SU-DHL-6 (cell line): ENCODE results near the gene BNC1.

Experiments used
- H2AFZ ChIP-seq: fragments of 200-600 bp; sonication (generic); 2 replicates; pipeline ENCODE4 v1.6.1; 2014; ENCODE audit warnings: low read depth, mild to moderate bottlenecking, moderate library complexity, mixed read lengths, antibody characterized with exemption, low read length; ENCODE audit not compliant: severe bottlenecking
- H3F3A ChIP-seq: fragments of 200-600 bp; shearing (Covaris generic); 2 replicates; pipeline ENCODE4 v1.6.0; 2016; ENCODE audit warnings: antibody characterized with exemption, mild to moderate bottlenecking; ENCODE audit not compliant: insufficient read depth
- H3K27ac ChIP-seq: fragments of 200-600 bp; sonication (generic); 2 replicates; pipeline ENCODE4 v1.5.1; 2016; ENCODE audit warnings: low read depth, mild to moderate bottlenecking, low read length, moderate library complexity, mixed read lengths
- H3K27me3 ChIP-seq: fragments of 200-600 bp; sonication (generic), shearing (Covaris generic); 2 replicates; pipeline ENCODE4 v1.6.0; 2014; ENCODE audit warnings: mild to moderate bottlenecking, low read length
- H3K36me3 ChIP-seq: fragments of 200-600 bp; sonication (generic); 2 replicates; pipeline ENCODE4 v1.6.1; 2014; ENCODE audit warnings: mild to moderate bottlenecking, low read length, mixed read lengths
- H3K4me2 ChIP-seq: fragments of 300-600, 200-600 bp; shearing (Covaris generic), sonication (generic); 2 replicates; pipeline ENCODE4 v1.6.0; 2014; ENCODE audit warnings: low read length, low read depth, mild to moderate bottlenecking; ENCODE audit not compliant: poor library complexity, severe bottlenecking
- H3K4me3 ChIP-seq: fragments of 200-600 bp; sonication (generic); 2 replicates; pipeline ENCODE4 v1.5.1; 2014; ENCODE audit warnings: antibody characterized with exemption, low read length, mild to moderate bottlenecking, mixed read lengths; ENCODE audit not compliant: insufficient read depth, poor library complexity, severe bottlenecking
- H3K79me2 ChIP-seq: fragments of 200-600 bp; sonication (generic); 2 replicates; pipeline ENCODE4 v1.6.1; 2014; ENCODE audit warnings: mild to moderate bottlenecking, low read length, moderate library complexity; ENCODE audit not compliant: insufficient read depth
- H3K9ac ChIP-seq: fragments of 200-600 bp; sonication (generic); 2 replicates; pipeline ENCODE4 v1.7.0; 2014; ENCODE audit warnings: mild to moderate bottlenecking, low read length
- H3K9me2 ChIP-seq: fragments of 200-600 bp; sonication (generic); replicated peaks from 2 replicates; pipeline ENCODE4 v1.6.1; 2014; ENCODE audit warnings: low read length; ENCODE audit not compliant: insufficient read depth
- H3K9me3 ChIP-seq: fragments of 200-600 bp; sonication (generic); 2 replicates; pipeline ENCODE4 v1.6.1; 2014; ENCODE audit warnings: low read length, mixed read lengths; ENCODE audit not compliant: insufficient read depth
- H4K20me1 ChIP-seq: fragments of 200-600 bp; sonication (generic); 2 replicates; pipeline ENCODE4 v1.6.1; 2014; ENCODE audit warnings: low read depth, mild to moderate bottlenecking, antibody characterized with exemption, low read length, moderate library complexity, mixed read lengths
- CTCF ChIP-seq: fragments of 200-600 bp; sonication (generic); IDR thresholded peaks from one replicate; pipeline ENCODE4 v1.5.1; 2017; ENCODE audit warnings: antibody characterized with exemption, mild to moderate bottlenecking, low read length, moderate library complexity; ENCODE audit not compliant: insufficient read depth, poor library complexity, severe bottlenecking
- EZH2phosphoT487 ChIP-seq: fragments of 200-600 bp; sonication (generic), shearing (Covaris generic); conservative IDR thresholded peaks from 2 replicates; pipeline ENCODE4 v1.6.1; 2018; ENCODE audit warnings: mild to moderate bottlenecking, antibody characterized with exemption, low read length, moderate library complexity, mixed read lengths

The BNC1 gene

GRCh38 chr15:83275412-83275811 lies 9.1 kb downstream of the BNC1 start:
- no peaks in the 10 kb centered on the region for H3K79me2 ChIP-seq
- no peak overlapping the region for H3K27ac ChIP-seq
- no peaks in the 10 kb centered on the region for H3K9me2 ChIP-seq
- H3K9ac ChIP-seq: no peak overlapping the region
- no peaks in the 10 kb centered on the region for H4K20me1 ChIP-seq
- H2AFZ ChIP-seq: no peak overlapping the region
- H3F3A ChIP-seq: no peaks in the 10 kb centered on the region
- no peaks in the 10 kb centered on the region for H3K27me3 ChIP-seq
- no peaks in the 10 kb centered on the region for H3K9me3 ChIP-seq
- no peaks in the 10 kb centered on the region for H3K36me3 ChIP-seq
- TF ChIP-seq EZH2phosphoT487 (no peak), CTCF (no peak)
- no peak overlapping the region for H3K4me3 ChIP-seq
- H3K4me2 ChIP-seq: no peak overlapping the region

GRCh38 chr15:83270176-83270575 lies 14.3 kb downstream of the BNC1 start:
- H4K20me1 ChIP-seq: no peaks in the 10 kb centered on the region
- no peak overlapping the region for H3K4me2 ChIP-seq

DNA sequence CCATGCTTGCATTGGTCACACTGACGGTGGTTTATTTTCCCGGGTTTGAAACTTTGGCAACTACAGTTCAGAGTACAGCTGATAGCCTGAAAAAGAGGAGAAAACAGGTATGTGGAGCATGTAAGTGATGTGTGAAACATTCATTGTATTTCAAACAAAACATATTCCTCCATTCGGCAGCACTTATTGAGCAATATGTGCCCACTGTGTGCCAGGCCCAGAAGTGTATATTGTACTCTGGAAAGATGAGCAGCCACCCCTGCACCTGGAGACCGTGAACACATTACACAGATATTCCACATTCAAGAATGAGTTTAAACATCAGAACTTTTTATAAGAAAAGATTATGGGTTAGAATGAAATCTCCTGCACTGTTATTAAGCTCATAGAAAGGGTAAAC lies 16.3 kb downstream of the BNC1 start:
- H3K4me2 ChIP-seq: no peak overlapping the region
- H3K79me2 ChIP-seq: no peaks in the 10 kb centered on the region
- H3F3A ChIP-seq: no peaks in the 10 kb centered on the region
- H3K9me3 ChIP-seq: no peaks in the 10 kb centered on the region
- H2AFZ ChIP-seq: no peak overlapping the region
- no peaks in the 10 kb centered on the region for H3K27me3 ChIP-seq
- no peak overlapping the region for H3K4me3 ChIP-seq
- no peaks in the 10 kb centered on the region for H4K20me1 ChIP-seq
- H3K36me3 ChIP-seq: no peaks in the 10 kb centered on the region
- no peak overlapping the region for H3K9ac ChIP-seq
- no peaks in the 10 kb centered on the region for H3K9me2 ChIP-seq
- no peak overlapping the region for H3K27ac ChIP-seq
- TF ChIP-seq EZH2phosphoT487 (no peak), CTCF (no peak)

More at GRCh38 chr15:83270176-83270575, 14.3 kb downstream of the BNC1 start:
- H3K9me3 ChIP-seq: no peaks in the 10 kb centered on the region
- H3K9me2 ChIP-seq: no peaks in the 10 kb centered on the region
- TF ChIP-seq EZH2phosphoT487: no peak
- TF ChIP-seq CTCF: no peak
- H2AFZ ChIP-seq: no peak overlapping the region
- H3K9ac ChIP-seq: no peak overlapping the region
- H3F3A ChIP-seq: no peaks in the 10 kb centered on the region
- no peak overlapping the region for H3K27ac ChIP-seq
- no peaks in the 10 kb centered on the region for H3K27me3 ChIP-seq
- no peaks in the 10 kb centered on the region for H3K36me3 ChIP-seq
- no peak overlapping the region for H3K4me3 ChIP-seq
- H3K79me2 ChIP-seq: no peaks in the 10 kb centered on the region
